Measurements from ENCODE around the gene CNN2.
A peak's percentile ranks its signal among the peaks of the same experiment; 100 is the strongest.

CNN2 gene

GRCh38 chr19:996051-996838 lies 30.2 kb upstream of the CNN2 start:
- peak; percentile 54 to 77 (median 72) for DNase-seq

DNA sequence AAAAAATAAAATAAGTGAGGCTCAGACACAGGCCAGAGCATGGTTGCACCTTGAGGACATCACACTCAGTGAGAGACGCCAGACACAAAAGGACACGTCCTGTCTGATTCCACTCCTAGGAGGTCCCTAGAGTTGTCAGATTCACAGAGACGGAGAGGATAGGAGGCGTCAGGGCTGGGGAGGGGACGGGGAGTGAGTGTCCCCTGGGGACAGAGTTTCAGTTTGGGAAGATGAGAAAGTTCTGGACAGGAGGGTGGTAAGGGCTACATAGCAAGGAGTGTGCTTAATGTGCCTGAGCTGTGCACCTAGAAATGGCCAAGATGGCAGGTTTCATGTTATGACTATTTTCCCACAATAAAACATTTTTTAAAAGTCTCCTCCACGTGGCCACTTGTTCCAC lies 28.3 kb upstream of the CNN2 start:
- no peak for DNase-seq

DNA sequence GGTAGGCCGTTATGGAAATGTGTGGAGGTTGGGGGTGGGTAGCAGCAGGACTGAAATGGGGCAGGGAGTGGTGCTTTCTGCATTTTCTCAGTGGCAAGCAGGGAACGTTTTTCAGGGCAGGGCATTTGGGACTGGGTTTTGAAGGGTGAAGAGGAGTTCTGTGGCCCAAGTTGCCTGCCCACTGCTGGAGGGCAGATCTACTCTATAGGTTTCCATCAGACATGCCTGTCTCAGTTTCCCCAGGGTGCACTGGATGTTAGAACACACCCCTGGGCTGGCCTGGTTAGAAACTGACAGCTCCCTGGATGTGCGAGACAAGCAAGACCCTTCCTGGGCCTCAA lies 27.1 kb upstream of the CNN2 start:
- no peak for DNase-seq

GRCh38 chr19:1000095-1000494 lies 26.3 kb upstream of the CNN2 start, which contains the start of gene GRIN3B:
Gene GRIN3B (plus strand): TSS chr19:1000419. CDS start chr19:1000438, 19 bp downstream.
- peak in 5 of 6 experiments; percentile 36 to 51 (median 49) for DNase-seq

DNA sequence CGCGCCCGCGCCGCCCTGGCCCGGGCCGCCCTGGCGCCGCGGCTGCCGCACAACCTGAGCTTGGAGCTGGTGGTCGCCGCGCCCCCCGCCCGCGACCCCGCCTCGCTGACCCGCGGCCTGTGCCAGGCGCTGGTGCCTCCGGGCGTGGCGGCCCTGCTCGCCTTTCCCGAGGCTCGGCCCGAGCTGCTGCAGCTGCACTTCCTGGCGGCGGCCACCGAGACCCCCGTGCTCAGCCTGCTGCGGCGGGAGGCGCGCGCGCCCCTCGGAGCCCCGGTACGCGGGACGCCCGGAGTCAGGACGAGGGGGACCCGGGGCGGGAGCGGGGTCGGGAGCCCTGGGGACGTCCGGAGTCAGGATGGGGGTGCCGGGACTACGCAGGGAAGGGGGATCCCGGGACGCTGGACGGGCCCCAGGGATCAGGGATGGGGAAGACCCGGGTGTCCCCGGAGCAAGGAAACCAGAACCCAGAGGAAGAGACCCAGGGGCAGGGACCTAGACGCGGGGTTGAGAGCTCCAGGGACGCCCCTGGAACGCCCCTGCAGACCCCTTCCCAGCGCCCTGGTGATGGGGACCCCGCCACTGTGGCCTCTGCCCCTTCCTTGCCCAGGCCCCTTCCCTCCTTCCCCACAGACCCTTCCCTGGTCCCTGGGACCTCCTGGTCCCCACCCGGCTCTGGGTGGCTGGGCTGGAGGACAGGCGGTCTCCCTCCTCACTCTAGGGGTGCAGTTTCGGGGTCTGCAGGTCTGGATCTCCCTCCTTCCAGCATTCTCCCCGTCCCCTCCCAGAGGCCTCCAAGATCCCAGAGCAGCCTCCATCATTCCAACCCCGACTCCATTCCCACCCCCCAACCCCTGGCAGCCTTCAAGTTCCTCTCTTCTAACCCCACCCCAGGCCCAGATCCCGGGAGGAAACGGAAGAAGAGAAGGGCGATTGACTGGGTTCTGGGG lies 25.5 kb upstream of the CNN2 start:
- DNase-seq, result no peak

GRCh38 chr19:1001538-1002166 lies 24.8 kb upstream of the CNN2 start:
- peak; percentile 49 to 75 (median 59) for DNase-seq

GRCh38 chr19:1002600-1002999 lies 23.8 kb upstream of the CNN2 start:
- DNase-seq, result no peak

GRCh38 chr19:1003283-1003682 lies 23.1 kb upstream of the CNN2 start:
- DNase-seq, result no peak

DNA sequence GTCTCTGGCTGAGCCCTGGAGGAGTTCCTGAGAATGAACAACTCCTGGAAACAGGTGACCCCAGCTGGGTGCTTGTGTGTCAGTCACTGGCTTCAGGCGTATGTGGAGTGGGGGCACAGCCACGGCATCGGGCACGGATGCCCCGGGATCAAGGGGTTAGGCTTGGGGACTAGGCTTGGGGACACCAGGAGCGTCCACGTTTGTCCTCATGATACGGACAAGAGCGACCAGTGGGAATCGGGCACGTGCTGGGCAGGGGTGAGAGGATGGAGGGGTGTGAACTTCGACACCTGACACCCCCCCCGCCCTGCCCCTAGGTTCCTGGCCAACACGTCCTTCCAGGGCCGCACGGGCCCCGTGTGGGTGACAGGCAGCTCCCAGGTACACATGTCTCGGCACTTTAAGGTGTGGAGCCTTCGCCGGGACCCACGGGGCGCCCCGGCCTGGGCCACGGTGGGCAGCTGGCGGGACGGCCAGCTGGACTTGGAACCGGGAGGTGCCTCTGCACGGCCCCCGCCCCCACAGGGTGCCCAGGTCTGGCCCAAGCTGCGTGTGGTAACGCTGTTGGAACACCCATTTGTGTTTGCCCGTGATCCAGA lies 22.1 kb upstream of the CNN2 start:
- no peak for DNase-seq

DNA sequence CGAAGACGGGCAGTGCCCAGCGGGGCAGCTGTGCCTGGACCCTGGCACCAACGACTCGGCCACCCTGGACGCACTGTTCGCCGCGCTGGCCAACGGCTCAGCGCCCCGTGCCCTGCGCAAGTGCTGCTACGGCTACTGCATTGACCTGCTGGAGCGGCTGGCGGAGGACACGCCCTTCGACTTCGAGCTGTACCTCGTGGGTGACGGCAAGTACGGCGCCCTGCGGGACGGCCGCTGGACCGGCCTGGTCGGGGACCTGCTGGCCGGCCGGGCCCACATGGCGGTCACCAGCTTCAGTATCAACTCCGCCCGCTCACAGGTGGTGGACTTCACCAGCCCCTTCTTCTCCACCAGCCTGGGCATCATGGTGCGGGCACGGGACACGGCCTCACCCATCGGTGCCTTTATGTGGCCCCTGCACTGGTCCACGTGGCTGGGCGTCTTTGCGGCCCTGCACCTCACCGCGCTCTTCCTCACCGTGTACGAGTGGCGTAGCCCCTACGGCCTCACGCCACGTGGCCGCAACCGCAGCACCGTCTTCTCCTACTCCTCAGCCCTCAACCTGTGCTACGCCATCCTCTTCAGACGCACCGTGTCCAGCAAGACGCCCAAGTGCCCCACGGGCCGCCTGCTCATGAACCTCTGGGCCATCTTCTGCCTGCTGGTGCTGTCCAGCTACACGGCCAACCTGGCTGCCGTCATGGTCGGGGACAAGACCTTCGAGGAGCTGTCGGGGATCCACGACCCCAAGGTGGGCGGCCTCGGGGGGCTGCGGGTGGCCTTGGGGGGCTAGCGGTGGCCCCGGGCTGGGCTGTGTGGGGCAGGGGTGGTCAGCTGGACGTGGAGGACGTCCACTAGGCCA lies 21.4 kb upstream of the CNN2 start:
- DNase-seq, result no peak

- DNase-seq, result no peak
These were observed 19.6 kb upstream of the CNN2 start for GRCh38 chr19:1006711-1007398.

DNA sequence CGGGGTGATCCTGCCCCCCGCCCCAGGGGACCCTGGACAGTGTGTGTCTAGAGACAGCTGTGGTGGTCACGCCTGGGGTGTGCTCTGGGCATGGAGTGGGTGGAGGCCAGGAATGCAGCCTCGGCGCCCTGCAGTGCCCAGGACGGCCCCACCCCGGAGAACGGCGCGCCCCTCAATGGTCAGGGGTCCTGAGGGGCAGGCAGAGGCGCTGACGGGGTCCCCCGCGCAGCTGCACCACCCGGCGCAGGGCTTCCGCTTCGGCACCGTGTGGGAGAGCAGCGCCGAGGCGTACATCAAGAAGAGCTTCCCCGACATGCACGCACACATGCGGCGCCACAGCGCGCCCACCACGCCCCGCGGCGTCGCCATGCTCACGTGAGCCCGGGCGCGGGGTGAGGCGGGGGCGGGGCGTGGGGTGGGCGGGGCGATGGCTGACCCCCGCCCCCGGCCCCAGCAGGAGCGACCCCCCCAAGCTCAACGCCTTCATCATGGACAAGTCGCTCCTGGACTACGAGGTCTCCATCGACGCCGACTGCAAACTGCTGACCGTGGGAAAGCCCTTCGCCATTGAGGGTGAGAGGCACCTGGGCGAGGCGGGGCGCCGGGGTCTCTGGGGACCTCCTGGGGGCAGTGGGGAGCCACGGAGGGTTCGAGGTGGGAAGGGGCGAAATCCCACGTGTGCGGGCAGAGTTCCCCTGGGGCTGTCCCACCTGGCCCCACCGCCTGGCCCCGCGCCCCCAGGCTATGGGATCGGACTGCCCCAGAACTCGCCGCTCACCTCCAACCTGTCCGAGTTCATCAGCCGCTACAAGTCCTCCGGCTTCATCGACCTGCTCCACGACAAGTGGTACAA lies 18.8 kb upstream of the CNN2 start:
- no peak for DNase-seq

- DNase-seq, result no peak
These were observed 18.0 kb upstream of the CNN2 start for GRCh38 chr19:1008268-1009040.

- DNase-seq, result no peak
These were observed 17.1 kb upstream of the CNN2 start for GRCh38 chr19:1009041-1009980.

DNA sequence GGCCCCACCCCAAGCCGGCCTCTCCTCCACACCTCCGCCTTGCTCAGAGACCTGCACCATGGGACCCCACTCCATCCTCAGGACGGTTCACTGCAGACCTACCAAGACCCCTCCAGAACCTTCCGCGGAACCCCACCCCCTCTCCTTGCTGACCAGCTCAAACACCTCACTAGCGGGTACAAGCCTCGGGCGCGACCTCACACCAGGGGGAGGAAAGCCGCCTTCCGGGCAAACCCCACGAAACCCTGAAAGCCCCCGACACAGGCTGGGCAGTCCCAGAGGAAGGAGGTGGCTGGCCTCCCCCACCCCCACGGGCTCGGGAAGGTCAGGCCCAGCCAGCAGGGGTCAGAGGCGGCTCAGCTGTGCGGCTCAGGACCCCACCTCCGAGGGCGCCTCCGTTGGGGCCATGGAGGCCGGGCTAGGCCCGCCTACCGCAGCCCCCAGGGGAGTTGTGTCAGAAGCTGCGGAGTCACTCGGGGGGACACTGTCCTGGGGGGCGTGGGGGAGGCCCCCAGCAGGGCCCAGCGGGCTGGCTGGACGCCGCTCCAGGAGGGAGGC lies 16.3 kb upstream of the CNN2 start:
- DNase-seq, result no peak

- no peak for DNase-seq
These were observed 15.6 kb upstream of the CNN2 start for GRCh38 chr19:1010586-1011510.

GRCh38 chr19:1011831-1012333 lies 14.5 kb upstream of the CNN2 start:
- no peak for DNase-seq
